Measurements from ENCODE around the gene LHB. TPM values are rescaled to one million over a fixed set of nuclear protein-coding genes. Genes with fewer than 3 reads are reported as not detected.
A peak's percentile ranks its signal among the peaks of the same experiment; 100 is the strongest.

The LHB gene
- total RNA-seq, 1 donor from 2014 or later = not detected

- DNase-seq (no peak), ATAC-seq (ENCODE audit: low read depth) (no peak)
- no peaks in the 10 kb centered on the region for H3K27me3 Mint-ChIP-seq
- H3K4me3 Mint-ChIP-seq = no peak overlapping the region
- ChIA-PET CTCF (interaction anchor here (1.2 kb wide), 1 partner anchor 14 kb away, joined by 3 read pairs; no protein-coding TSS in a partner anchor), POLR2A (interaction anchor here (0.7 kb wide), 1 partner anchor 167 kb away, joined by 3 read pairs; no protein-coding TSS in a partner anchor)
- H3K36me3 Mint-ChIP-seq (ENCODE audit: low read depth) = peaks cover 55% of the 10 kb centered on the region
- intact Hi-C loops (cut with micrococcal nuclease) = no loop called here
- TF ChIP-seq, protein P1, sequence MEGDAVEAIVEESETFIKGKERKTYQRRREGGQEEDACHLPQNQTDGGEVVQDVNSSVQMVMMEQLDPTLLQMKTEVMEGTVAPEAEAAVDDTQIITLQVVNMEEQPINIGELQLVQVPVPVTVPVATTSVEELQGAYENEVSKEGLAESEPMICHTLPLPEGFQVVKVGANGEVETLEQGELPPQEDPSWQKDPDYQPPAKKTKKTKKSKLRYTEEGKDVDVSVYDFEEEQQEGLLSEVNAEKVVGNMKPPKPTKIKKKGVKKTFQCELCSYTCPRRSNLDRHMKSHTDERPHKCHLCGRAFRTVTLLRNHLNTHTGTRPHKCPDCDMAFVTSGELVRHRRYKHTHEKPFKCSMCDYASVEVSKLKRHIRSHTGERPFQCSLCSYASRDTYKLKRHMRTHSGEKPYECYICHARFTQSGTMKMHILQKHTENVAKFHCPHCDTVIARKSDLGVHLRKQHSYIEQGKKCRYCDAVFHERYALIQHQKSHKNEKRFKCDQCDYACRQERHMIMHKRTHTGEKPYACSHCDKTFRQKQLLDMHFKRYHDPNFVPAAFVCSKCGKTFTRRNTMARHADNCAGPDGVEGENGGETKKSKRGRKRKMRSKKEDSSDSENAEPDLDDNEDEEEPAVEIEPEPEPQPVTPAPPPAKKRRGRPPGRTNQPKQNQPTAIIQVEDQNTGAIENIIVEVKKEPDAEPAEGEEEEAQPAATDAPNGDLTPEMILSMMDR (IDR thresholded peaks at IDR 0.05) = no peak
- H3K4me1 Mint-ChIP-seq = peaks cover 9% of the 10 kb centered on the region
- H3K27ac Mint-ChIP-seq = no peak overlapping the region
- no peaks in the 10 kb centered on the region for H3K9me3 Mint-ChIP-seq
Observed at GRCh38 chr19:48986211-48986610, 30.7 kb downstream of the LHB start.

GRCh38 chr19:48985711-48986110, 31.2 kb downstream of the LHB start:
- Mint-ChIP-seq H3K36me3 (ENCODE audit: low read depth) (peaks cover 58% of the 10 kb centered on the region), H3K9me3 (no peaks in the 10 kb centered on the region), H3K27me3 (no peaks in the 10 kb centered on the region), H3K27ac (no peak overlapping the region), H3K4me3 (no peak overlapping the region), H3K4me1 (peaks cover 7% of the 10 kb centered on the region)
- intact Hi-C loops (cut with micrococcal nuclease) = no loop called here
- TF ChIP-seq, protein P1 (IDR thresholded peaks at IDR 0.05) = no peak
- ATAC-seq (ENCODE audit: low read depth) (no peak), DNase-seq (no peak)
- CTCF ChIA-PET = no interaction called here
- POLR2A ChIA-PET = no interaction called here

- TF ChIP-seq, protein P1 (IDR thresholded peaks at IDR 0.05) = no peak
- peaks cover 9% of the 10 kb centered on the region for H3K4me1 Mint-ChIP-seq
- no peaks in the 10 kb centered on the region for H3K27me3 Mint-ChIP-seq
- ChIA-PET CTCF (no interaction called here), POLR2A (interaction anchor here (0.6 to 2.0 kb wide), 2 partner anchors 11 to 68 kb away, joined by 5 to 10 read pairs; partner anchors contain the start of genes GYS1 and RUVBL2)
- ATAC-seq (ENCODE audit: low read depth) (no peak), DNase-seq (no peak)
- no peak overlapping the region for H3K4me3 Mint-ChIP-seq
- no peak overlapping the region for H3K27ac Mint-ChIP-seq
- peaks cover 51% of the 10 kb centered on the region for H3K36me3 Mint-ChIP-seq (ENCODE audit: low read depth)
- intact Hi-C loops (cut with micrococcal nuclease) = no loop called here
- no peaks in the 10 kb centered on the region for H3K9me3 Mint-ChIP-seq
Observed at GRCh38 chr19:48982280-48982679, 34.6 kb downstream of the LHB start.

GRCh38 chr19:48977061-48977460, 39.8 kb downstream of the LHB start:
- DNase-seq (no peak), ATAC-seq (ENCODE audit: low read depth) (no peak)
- Mint-ChIP-seq H3K27me3 (no peaks in the 10 kb centered on the region), H3K4me3 (no peak overlapping the region), H3K4me1 (peaks cover 8% of the 10 kb centered on the region), H3K9me3 (no peaks in the 10 kb centered on the region), H3K27ac (no peak overlapping the region), H3K36me3 (ENCODE audit: low read depth) (peaks cover 37% of the 10 kb centered on the region)
- intact Hi-C loops (cut with micrococcal nuclease) = no loop called here
- POLR2A ChIA-PET = interaction anchor here (0.5 to 2.6 kb wide), 3 partner anchors 10 to 138 kb away, joined by 4 to 15 read pairs (median 8); partner anchors contain the start of gene FTL
- TF ChIP-seq, protein P1 (IDR thresholded peaks at IDR 0.05) = no peak
- CTCF ChIA-PET = interaction anchor here (1.4 to 1.5 kb wide), 2 partner anchors 134 to 182 kb away, joined by 3 to 5 read pairs; no protein-coding TSS in a partner anchor

GRCh38 chr19:48975947-48976847, 40.7 kb downstream of the LHB start:
- H3K4me3 Mint-ChIP-seq = no peak overlapping the region
- peaks cover 29% of the 10 kb centered on the region for H3K36me3 Mint-ChIP-seq (ENCODE audit: low read depth)
- TF ChIP-seq, protein P1 (IDR thresholded peaks at IDR 0.05) = no peak
- H3K4me1 Mint-ChIP-seq = peaks cover 8% of the 10 kb centered on the region
- POLR2A ChIA-PET = interaction anchor here (0.5 to 2.6 kb wide), 9 partner anchors 10 to 339 kb away, joined by 3 to 15 read pairs (median 6); partner anchors contain the start of genes FTL, GYS1, NUCB1 and RUVBL2
- intact Hi-C loops (cut with micrococcal nuclease) = loop anchor here (1.0 kb wide), 2 partner anchors 11 to 17 kb away; partner anchors contain the start of genes FTL, GYS1 and RUVBL2
- no peak overlapping the region for H3K27ac Mint-ChIP-seq
- no peaks in the 10 kb centered on the region for H3K9me3 Mint-ChIP-seq
- H3K27me3 Mint-ChIP-seq = no peaks in the 10 kb centered on the region
- DNase-seq = no peak
- CTCF ChIA-PET = interaction anchor here (0.6 to 1.5 kb wide), 2 partner anchors 133 to 188 kb away, joined by 3 to 5 read pairs; no protein-coding TSS in a partner anchor
- ATAC-seq (ENCODE audit: low read depth) = peak; percentile 64
